ENCODE measurements around the gene RANBP2.
"Not testable (repeated sequence)": the region's sequence is repeated elsewhere in the genome, so short reads cannot be mapped to it uniquely, and the experiment has no call there.

DNA sequence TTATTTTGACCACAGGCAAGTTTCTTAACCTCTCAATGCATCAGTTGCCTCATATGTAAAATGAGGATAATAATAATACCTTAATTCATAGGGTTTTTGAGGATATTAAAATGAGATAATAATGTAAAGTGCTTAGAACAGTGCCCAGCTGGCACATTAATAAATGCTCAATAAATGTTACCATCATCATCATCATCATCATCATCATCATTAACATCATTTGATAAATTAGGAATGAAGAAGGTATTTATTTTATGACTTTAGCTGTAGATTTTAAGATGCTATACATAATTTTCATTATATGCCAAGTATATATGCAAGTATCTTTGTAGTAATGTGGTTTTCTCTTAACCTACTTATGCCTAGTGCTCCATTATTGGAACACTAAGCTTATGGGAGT is 43.3 kb downstream of the RANBP2 start:
- TF ChIP-seq, protein P1, sequence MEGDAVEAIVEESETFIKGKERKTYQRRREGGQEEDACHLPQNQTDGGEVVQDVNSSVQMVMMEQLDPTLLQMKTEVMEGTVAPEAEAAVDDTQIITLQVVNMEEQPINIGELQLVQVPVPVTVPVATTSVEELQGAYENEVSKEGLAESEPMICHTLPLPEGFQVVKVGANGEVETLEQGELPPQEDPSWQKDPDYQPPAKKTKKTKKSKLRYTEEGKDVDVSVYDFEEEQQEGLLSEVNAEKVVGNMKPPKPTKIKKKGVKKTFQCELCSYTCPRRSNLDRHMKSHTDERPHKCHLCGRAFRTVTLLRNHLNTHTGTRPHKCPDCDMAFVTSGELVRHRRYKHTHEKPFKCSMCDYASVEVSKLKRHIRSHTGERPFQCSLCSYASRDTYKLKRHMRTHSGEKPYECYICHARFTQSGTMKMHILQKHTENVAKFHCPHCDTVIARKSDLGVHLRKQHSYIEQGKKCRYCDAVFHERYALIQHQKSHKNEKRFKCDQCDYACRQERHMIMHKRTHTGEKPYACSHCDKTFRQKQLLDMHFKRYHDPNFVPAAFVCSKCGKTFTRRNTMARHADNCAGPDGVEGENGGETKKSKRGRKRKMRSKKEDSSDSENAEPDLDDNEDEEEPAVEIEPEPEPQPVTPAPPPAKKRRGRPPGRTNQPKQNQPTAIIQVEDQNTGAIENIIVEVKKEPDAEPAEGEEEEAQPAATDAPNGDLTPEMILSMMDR (conservative IDR thresholded peaks at IDR 0.05 in 1 of 2, IDR thresholded peaks at IDR 0.05 in 1 of 2; ENCODE audit: low read depth in 1 of 2, low read length in 2 of 2) = not testable (repeated sequence)
- not testable (repeated sequence) for TF ChIP-seq EZH2 (IDR thresholded peaks at IDR 0.05; ENCODE audit: low read length, missing control alignments)

Data from fibroblast of lung (primary cell).